ENCODE measurements around the gene NPM1. TPM values are rescaled to one million over a fixed set of nuclear protein-coding genes. Genes with fewer than 3 reads are reported as not detected.

Gene NPM1
- total RNA-seq, 1 donor from 2014 or later = 814 TPM

DNA sequence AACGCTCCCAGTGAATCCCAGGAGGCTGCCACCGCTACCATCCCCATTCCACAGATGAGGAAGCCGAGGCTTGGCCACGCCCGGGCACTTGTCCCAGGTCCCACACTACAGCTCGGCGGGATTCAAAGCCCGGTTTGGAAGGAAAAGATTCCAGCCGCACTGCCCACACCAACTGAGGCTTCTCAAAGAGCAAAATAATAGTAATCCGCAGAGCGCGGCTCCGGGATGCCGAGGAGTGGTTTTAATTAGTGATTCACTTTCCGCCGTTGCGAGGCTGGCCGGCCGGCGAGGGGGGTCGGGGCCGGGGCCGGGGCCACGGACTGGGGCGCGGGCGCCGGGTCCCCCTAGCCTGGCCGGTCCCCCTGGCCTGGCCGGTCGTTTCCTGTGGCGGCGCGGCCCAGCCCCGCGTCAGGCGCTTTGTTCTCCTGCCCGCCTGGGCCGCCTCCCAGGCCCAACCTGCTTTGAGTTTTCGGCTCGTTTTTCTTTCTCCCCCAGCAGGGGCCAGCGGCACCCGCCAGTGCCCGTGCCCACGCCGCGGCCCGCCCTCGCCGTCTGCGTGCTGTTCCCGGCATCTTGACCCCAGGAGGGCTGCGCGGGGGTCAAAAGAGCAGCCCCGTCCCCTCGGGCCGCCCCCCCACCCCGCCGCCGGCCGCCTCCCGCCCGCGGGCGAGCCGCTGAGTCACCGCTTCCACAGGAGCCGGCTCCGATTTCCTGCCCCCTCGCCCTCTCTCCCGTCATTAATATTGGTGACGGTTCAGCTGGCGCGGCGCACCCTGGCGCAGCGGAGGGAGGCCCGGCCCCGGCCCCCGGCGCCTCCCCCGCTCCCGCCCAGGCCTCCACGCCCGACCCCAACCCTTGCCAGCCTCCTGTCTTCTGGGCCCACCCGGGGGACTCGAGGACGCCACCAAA is 63.0 kb downstream of the NPM1 start:
- TF ChIP-seq, protein P1, sequence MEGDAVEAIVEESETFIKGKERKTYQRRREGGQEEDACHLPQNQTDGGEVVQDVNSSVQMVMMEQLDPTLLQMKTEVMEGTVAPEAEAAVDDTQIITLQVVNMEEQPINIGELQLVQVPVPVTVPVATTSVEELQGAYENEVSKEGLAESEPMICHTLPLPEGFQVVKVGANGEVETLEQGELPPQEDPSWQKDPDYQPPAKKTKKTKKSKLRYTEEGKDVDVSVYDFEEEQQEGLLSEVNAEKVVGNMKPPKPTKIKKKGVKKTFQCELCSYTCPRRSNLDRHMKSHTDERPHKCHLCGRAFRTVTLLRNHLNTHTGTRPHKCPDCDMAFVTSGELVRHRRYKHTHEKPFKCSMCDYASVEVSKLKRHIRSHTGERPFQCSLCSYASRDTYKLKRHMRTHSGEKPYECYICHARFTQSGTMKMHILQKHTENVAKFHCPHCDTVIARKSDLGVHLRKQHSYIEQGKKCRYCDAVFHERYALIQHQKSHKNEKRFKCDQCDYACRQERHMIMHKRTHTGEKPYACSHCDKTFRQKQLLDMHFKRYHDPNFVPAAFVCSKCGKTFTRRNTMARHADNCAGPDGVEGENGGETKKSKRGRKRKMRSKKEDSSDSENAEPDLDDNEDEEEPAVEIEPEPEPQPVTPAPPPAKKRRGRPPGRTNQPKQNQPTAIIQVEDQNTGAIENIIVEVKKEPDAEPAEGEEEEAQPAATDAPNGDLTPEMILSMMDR (IDR thresholded peaks at IDR 0.05) = peak; percentile 46
- H3K27me3 Mint-ChIP-seq (ENCODE audit: low read depth) = peaks cover 7% of the 10 kb centered on the region
- peak overlapping the region; percentile 53 for H3K4me3 Mint-ChIP-seq (ENCODE audit: unreplicated experiment)
- H3K36me3 Mint-ChIP-seq (ENCODE audit: low read depth) = peaks cover 2% of the 10 kb centered on the region
- peaks cover 18% of the 10 kb centered on the region for H3K4me1 Mint-ChIP-seq (ENCODE audit: low read depth)
- peak overlapping the region; percentile 73 for H3K27ac Mint-ChIP-seq (ENCODE audit: unreplicated experiment)
- no peak for DNase-seq (ENCODE audit: low spot score)
- no peaks in the 10 kb centered on the region for H3K9me3 Mint-ChIP-seq (ENCODE audit: low read depth)

DNA sequence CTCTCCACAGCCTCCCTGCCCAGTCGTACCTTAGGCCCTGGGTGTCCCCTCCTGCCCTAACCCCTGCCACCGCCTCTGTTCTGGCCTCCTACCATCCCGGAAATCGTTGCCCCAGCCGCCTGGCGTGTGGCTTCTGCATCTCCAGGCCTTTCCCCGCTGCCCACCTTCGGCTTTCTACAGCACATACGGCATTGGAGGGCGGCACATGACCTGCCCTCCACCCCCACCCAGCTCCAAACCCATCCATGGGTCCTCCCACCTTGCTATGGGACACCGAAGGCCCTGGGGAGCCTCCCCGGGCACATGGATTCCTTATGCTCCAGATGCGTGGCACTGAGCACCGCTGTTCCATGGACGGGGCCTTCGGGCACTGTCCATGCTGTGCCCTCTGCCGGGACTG is 63.8 kb downstream of the NPM1 start:
- peaks cover 7% of the 10 kb centered on the region for H3K27me3 Mint-ChIP-seq (ENCODE audit: low read depth)
- TF ChIP-seq, protein P1 (IDR thresholded peaks at IDR 0.05) = no peak
- H3K4me1 Mint-ChIP-seq (ENCODE audit: low read depth) = peaks cover 15% of the 10 kb centered on the region
- peaks cover 2% of the 10 kb centered on the region for H3K36me3 Mint-ChIP-seq (ENCODE audit: low read depth)
- H3K27ac Mint-ChIP-seq (ENCODE audit: unreplicated experiment) = no peak overlapping the region
- H3K4me3 Mint-ChIP-seq (ENCODE audit: unreplicated experiment) = peak overlapping the region; percentile 35
- no peak for DNase-seq (ENCODE audit: low spot score)
- H3K9me3 Mint-ChIP-seq (ENCODE audit: low read depth) = no peaks in the 10 kb centered on the region

DNA sequence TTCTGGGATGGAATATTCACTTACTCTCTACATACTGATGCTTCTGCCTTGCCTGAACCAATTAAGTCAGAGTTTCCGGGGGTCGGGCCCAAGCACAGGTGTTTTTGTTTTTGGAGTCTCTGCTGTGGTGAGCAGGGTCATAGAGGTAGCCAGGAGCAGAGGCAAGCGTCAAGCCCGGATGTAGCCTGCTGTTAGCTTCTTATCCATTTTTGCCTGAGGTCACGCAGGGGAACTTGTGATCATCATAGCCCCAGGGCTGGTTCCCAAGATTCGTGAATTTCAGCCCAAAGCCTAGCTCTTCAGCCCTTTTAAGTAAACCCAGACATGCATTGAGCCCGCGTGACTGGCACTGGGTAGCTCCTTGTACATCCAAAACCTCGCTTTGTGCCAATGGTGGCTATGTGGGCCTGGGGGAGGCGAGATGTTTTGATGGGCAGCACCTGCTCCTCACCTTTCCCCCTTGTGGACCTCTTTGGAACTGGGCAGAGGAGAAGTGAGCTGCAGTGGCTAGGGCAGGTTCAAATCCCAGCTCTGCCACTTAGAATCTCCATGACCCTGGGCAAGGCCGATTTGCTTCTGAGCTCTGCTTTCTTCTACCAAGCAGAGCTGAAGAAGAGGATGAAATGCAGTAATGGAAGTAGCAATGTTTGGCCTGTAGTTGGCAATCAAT is 65.5 kb downstream of the NPM1 start:
- Mint-ChIP-seq H3K27ac (ENCODE audit: unreplicated experiment) (no peak overlapping the region), H3K4me3 (ENCODE audit: unreplicated experiment) (no peak overlapping the region), H3K36me3 (ENCODE audit: low read depth) (peaks cover 5% of the 10 kb centered on the region), H3K9me3 (ENCODE audit: low read depth) (no peaks in the 10 kb centered on the region), H3K4me1 (ENCODE audit: low read depth) (peaks cover 15% of the 10 kb centered on the region), H3K27me3 (ENCODE audit: low read depth) (peaks cover 4% of the 10 kb centered on the region)
- TF ChIP-seq, protein P1 (IDR thresholded peaks at IDR 0.05) = peak; percentile 19
- no peak for DNase-seq (ENCODE audit: low spot score)

DNA sequence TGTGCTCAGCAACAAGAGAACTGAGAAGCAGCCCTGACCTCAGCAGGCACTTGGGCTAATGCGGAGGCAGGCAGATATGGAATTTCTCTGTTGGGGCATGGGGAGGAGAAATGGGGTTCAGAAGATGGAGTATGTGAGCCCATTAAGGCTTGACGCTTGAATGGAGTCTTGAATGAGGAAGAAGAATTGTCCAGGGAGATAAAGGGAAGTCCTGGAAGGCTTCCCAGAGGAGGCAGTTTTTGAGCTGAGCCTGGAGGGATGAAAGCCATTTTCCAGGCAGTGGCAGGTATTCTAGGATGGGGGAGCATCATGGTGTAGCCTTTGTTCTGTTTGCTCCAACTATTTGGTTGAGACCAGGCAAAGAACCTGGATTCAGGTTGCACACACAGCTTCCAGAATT is 66.3 kb downstream of the NPM1 start:
- Mint-ChIP-seq H3K4me3 (ENCODE audit: unreplicated experiment) (no peak overlapping the region), H3K27ac (ENCODE audit: unreplicated experiment) (no peak overlapping the region), H3K36me3 (ENCODE audit: low read depth) (peaks cover 5% of the 10 kb centered on the region), H3K9me3 (ENCODE audit: low read depth) (no peaks in the 10 kb centered on the region), H3K4me1 (ENCODE audit: low read depth) (peaks cover 15% of the 10 kb centered on the region), H3K27me3 (ENCODE audit: low read depth) (no peaks in the 10 kb centered on the region)
- TF ChIP-seq, protein P1 (IDR thresholded peaks at IDR 0.05) = no peak
- DNase-seq (ENCODE audit: low spot score) = no peak

DNA sequence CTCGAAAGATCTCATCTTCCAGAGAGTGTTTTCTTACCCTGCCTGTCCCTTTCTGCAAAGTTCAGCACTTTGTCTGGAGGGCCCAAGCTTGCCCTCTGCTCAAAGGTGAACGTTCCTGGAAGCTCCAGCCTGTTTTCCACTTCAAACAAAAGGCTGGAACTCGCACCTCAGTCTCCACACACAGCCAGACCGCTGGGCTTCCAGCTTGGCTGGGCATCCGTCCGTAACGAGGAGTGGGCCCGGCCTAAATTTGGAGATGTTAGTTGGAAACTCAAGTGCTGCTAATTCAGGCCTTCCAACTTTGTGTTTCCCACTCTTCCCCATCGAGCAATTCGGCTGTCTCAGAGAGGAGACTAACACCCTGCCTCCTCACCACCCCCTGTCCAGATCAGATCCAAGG is 66.9 kb downstream of the NPM1 start:
- Mint-ChIP-seq H3K36me3 (ENCODE audit: low read depth) (peaks cover 5% of the 10 kb centered on the region), H3K4me3 (ENCODE audit: unreplicated experiment) (no peak overlapping the region), H3K27me3 (ENCODE audit: low read depth) (no peaks in the 10 kb centered on the region), H3K4me1 (ENCODE audit: low read depth) (peaks cover 13% of the 10 kb centered on the region), H3K9me3 (ENCODE audit: low read depth) (no peaks in the 10 kb centered on the region), H3K27ac (ENCODE audit: unreplicated experiment) (no peak overlapping the region)
- TF ChIP-seq, protein P1 (IDR thresholded peaks at IDR 0.05) = no peak
- no peak for DNase-seq (ENCODE audit: low spot score)
